Measurements from ENCODE around the gene TPP1.

Gene TPP1

DNA sequence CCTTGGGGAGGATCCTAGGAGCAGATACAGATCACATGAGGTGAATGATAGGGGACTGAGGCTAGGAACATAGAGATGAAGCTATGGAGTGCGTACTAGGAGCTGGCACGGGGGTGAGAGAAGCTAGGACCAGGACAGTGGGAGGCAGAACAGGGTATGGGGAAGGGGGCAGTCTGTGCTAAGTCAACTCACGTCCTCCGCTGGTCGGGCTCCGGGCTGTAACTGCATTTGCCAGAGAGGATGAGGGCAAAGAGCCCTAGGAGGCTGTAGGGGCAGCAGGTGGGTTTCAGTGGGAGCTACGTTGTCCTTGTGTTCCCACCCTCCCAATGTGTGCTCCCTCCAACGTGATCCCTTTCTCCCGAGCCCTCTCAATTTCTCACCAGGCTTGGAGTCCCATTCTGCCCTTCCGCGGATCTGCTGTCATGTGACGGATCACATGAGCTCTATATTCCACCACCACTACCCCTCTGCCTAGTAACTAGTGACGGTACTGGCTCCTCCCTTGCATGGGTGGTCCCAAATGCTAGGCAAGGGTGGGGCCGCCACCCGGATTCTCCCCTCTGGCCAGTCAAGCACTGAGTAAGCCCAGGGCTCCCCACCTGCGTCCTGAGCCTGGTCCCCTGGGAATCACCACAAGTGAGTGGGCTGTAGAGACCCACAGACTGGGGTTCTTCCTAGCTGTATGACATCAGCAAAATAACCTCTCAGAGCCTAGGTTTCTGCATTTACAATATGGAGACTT, at the start of gene TPP1:
Gene TPP1, minus strand, starts transcription at position 419 of the 742 bp plus-strand sequence. Its CDS starts 22 bp downstream, at position 397.
- DNase-seq: peak; percentile 95

DNA sequence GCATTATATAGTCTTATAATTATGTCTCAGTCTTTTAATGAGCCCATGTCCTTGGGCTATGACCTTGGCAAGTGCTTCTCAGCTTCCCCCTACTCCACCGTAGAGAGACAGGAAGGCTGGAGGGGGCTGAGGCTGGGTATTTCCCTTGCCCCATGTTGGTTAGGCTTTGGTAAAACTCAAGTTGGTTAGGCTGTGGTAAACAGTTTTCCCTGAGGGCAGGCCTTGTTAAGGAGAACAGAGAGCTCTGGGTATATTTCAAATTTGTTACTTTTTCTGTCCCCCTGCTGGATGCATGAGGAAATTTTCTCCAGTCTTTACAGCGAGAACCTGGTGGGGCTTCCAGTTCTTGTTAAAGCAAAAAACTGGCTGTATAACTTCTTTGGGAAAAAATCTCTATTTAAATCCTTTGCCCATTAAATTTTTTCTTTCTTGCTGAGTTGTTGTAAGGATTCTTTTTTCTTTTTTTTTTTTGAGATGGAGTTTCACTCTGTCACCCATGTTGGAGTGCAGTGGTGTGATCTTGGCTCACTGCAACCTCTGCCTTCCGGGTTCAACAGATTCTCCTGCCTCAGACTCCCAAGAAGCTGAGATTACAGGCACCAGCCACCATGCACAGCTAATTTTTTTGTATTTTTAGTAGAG, 48.6 kb upstream of the TPP1 start:
- DNase-seq: peak; percentile 60

DNA sequence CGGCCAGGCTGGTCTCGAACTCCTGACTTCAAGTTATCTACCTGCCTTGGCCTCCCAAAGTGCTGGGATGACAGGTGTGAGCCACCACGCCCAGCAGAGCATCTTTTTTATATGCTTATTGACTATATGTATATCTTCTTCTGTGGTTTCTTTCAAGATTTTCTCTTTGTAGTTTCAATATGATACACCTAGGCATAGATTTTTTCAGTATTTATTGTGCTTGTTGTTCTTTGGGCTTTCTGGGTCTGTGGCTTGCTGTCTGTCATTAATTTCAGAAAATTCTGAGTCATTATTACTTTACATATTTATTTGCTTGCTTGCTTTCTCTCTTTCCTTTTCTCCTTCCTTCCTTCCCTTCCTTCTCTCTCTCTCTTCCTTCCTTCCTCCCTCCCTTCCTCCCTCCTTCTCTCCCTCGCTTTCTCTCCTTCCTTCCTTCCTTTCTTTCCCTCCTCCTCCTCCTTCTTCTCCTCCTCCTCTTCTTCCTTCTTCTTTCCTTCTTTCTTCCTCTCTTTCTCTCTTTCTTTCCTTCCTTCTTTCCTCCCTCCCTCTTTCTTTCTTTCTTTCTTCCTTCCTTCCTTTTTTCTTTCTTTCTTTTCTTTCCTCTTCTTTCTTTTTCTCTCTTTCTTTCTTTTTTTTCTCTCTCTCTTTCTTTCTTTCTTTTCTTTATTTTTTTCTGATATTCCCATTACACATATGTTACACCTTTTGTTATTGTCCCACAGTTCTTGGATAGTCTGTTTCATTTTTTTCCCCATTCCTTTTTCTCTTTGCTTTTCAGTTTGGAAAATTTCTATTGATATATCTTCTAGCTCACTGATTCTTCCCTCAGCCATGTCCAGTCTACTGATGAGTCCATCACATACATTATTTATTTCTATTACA, 47.3 kb upstream of the TPP1 start:
- DNase-seq: no peak

DNA sequence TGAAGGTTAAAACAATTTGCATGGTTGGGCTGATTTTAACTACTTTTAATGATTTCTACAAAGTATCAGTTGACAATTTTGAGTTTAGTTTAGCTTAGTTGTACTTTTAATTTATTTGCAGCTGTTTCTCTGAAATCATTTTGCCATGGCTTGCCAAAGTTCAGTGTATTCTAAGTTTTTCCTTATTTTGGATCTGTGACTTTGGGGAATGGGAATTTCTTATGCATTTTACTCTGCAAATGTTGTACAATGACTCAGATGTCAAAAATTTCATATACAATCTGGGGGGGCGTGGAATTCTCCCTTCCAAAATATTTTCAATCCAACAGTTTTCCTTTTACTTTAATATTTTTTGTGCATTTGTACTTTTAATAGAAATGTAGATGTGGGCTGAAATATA, 45.3 kb upstream of the TPP1 start:
- DNase-seq: no peak

DNA sequence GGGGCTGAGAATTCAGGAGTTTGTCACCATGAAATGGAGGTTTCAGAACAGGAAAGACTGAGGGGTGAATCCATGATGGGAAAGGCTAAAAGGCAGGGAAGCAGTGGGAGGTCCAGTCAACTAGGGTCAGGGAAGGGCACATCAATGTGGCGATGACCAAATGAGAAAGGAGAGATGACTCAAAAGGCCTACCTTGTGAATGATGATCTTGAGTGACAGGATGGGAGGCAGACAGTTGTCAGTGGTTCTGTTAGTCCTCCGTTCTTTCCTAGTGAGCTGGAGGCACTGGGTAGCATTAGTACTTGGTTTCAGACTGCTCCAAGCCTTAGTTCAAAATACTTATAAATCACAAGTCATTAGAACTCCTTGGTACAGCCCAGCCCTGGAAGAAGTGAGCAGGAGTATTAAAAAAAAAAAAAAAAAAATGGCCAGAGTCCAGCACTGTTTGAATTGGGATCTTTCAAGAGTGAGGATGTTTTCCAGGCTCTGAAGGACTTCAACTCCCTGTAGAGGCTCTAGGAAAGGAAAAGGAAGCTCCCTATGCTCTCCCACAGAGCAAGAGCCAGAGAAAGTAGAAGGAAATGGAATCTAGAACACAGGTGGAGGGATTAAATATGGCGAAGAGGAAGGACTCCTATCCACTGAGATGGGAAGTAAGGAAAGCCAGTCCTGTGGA, 44.7 kb upstream of the TPP1 start:
- peak; percentile 11 for DNase-seq

DNA sequence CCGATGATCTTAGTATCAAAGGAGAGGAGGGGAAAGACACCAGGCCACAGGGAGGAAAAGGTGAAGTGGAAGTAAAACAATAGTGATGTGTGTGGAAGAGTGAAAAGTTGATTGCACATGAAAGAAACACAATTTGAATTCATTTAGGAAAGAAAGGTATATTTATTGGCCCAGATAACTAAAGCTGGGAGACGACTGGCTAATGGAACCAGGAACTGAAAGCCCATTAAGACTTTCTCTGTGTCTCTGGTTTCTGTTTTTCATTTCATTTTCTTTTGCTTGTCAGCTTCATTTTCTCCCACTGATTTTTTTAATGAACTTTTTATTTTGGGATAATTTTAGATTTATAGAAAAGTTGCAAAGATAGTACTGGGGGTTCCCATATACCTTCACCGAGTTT, 41.5 kb upstream of the TPP1 start:
- DNase-seq: no peak

DNA sequence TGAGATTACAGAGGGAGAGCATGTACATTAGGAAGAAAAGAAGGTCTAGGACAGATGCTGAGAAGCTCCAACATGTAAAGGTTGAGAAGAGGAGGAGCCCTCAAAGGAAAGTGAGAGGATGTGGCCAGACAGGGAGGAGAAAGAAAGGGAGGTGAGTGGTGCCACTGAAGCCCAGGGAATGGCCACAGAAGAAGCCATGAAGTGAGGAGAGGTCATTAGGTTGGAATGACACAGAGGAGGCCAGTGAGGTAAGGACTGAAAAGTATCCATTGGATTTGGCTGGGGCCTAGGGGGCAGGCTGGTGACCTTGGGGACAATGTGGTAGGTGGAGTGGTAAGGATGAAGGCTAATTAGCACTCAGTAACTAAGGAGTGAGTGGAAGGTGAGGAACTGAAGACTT, 39.4 kb upstream of the TPP1 start:
- no peak for DNase-seq

DNA sequence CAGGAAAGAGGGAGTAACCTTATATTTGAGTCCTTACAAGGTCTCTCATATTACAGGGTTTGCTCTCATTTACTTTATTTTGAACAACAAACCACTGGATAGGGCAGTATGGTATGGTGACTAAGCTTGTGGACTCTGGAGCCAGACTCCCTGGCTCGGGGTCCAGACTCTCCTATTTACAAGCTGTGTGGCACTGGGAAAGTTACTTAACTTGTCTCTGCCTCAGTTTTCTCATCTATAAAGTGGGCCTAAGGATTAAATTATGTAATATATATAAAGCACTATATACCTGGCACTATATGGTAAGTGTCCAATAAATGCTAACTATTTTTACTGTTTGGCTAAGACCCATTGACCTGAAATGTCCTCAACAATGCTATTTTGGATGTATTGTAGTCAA, 38.1 kb upstream of the TPP1 start:
- DNase-seq: no peak

DNA sequence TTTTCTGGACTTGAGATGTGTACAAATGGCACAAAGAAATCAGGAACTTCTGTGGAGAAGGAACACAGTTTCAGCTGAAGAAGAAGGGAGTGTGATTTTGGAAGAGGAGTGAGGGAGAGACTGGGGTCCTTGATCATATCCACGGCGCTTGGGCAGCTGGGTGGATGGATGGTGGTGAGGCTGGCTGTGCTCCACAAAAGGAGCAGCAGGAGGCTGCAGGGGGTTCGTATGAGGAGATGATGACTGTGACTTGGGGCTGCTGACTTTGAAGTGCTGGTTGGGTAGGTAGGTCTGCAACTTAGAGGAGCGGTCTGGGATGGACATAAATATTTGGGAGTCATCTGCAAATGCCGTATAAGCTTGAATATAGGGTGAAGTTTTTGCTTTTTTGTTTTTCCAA, 37.7 kb upstream of the TPP1 start:
- DNase-seq: no peak

DNA sequence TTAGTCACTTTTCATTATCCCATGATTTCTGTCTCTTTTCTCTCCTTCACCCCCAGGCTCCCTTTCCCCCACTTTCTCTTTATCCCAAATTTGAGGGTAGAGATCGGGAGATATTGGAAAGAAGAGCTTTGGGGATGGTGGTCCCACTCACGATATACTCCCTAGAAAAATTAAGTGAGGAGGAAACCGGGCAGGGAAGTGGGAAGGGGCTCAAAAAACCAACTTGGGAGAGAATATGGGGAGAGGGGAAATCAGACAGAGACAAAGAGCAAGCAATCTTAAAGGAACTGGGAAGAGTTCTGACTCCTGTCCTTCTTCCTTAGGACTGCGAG, 37.3 kb upstream of the TPP1 start:
- no peak for DNase-seq

DNA sequence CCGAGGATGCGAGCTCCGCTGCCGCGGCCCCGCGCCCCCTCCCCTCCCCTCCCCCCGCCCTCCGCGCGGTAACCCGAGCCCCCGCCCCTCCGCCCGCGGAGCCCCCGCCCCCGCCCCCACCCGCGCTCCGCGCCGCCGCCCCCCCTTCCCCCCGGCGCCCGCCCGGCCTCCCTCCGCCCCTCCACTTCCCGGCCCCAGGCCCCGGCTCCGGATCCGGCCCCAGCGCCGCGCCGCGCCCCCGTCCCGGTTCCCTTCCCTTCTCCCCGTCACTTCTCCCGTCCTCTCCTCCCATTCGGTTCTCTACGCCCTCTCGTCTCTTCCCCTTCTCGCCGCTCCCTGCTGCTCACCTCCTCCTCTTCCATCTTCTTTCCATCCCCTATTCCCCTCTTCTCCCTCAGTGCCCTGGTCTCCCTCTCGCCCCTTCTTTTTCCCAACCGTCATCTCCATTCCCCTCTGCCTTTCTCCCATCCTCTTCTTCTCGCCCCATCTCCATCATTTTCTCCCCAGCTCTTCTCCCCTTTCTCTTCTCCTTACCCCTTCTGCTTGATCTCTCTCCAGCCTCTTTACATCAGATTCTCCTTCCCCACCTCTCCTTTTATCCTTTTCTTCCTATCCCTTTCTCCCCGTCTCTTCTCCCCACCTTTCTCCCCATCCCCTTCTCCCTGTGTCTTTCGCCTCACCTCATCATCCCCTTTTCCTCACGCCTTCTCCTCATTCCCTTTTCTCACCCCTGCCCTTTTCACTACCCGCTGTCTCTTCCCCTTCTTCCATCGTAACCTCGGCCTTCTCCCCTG, 36.8 kb upstream of the TPP1 start, which contains the start of gene DCHS1:
Gene DCHS1, minus strand, starts transcription at position 20 of the 794 bp plus-strand sequence. CDS start 14,196 bp downstream, outside the sequence.
- peak; percentile 32 for DNase-seq

DNA sequence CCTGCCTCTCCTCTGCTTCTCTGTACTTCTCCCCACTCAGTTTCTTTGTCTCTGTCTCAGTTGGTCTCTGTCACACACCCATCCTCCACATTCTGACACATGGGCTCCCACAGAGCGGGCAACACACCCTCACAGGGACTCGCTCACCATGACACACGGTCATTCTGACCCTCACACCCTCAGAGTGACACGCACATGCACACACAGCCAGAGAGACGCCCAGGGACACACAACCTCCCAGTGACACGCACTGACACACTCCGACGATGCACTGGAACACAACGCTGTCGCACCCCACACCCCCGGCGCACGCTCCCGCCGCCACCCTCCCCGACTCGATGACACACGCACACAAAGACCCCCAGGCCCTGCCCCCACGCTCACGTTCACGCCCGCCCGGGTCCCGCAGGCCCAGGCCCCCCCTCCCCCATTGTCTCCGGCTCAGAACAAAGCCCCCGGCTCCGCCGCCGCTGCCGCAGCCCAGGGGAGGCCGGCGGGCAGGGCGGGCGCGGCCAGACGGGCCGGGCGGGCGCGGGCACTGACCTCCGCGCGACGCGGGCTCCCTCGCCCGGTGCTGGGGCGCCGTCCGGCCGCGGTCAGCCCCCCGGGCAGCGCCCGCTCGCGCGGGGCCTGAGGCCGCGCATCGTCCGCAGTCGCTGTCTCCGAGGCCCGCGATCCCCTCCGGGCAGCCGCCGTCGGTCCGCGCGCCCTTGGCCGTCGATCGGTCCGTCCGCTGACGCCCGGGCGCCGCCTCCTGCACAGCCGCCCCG, 36.0 kb upstream of the TPP1 start:
- DNase-seq: peak; percentile 37

DNA sequence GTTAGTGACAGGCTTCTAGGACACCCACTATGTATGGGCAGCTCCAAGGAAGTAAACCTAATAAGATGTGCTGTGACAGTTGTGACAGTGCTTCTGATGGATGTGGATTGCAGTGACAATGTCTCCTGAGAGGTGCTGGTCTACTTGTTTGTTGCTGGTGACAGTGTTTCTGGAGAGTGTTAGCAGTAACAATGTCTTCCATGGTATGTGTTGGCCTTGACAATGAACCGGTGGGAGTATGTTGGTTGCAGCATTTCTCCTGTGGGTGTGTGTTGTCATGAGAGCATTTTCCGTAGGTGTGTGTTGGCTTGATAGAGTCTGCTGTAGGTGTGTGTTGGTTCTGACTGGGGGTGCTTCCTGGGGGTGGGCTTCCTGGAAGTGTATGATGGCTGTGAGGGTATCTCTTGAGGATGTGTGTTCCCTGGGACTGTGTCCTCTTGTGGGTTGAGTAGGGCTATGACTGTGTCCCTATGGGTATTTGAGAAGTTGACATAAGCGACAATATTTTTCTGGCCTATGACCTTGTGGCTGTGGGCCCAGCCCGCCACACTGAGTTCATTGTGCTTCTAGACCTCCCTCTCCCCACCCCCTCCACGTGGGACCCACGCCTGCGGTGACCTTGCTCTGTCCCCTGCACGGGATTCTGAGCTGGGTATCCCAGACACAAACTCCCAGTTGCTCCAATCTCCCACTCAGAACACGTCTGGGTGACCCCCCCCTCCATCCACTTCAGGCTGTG, 35.2 kb upstream of the TPP1 start:
- DNase-seq: no peak

DNA sequence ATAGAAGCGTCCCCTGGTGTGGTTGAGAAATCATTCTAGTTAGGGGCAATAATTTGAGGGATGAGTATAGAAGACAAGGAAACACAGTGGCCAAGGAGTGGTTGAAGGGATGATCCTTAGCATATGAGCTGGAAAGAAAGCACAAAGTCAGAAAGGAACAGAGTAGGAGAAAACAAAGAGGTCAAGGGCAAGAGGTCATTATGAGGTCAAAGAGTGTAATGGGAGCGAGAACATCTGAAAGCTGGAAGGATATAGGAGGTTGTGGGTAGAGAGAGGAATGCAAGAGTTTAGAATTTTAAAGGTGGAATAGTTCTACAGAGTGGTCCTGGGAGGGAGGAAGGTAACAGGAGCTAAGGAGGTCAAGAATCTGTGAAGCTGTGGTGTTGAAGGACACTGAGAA, 34.4 kb upstream of the TPP1 start:
- no peak for DNase-seq

DNA sequence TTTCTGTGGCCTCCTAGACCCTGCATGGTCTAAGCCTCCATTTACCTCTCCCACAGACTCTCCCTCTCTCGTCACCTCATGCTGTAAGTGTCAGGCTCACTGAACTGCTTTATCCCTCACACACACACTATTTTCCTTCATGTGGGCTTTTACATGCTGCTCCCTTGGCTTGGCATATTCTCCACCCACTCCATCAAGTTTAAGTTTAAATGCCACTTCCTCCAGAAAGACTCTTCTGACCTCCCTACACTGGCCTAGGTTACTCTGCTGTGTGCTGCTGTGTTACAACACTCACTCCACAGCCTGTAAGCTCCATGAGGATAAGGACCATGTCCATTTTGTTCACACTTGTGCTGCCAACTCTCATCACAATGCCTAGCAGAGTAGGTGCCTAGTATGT, 33.9 kb upstream of the TPP1 start:
- no peak for DNase-seq

DNA sequence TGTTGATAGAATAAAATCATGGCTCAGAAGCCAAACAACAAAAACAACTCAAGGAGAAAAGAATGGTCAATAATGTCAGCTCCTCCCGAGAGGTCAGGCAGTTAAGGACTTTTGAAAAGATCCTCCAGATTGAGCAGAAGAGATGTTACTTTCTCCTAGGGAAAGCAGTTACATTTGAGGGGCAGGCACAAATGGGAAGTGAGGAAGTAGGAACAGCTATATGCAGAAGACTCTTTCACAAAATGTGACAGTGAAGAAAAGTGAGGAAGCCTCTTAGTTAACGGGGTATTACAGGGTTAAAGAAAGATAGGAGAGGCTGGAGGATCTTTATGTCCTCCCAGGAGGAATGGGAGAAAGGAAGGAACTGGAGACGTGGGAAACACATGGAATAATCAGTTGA, 33.0 kb upstream of the TPP1 start:
- no peak for DNase-seq

DNA sequence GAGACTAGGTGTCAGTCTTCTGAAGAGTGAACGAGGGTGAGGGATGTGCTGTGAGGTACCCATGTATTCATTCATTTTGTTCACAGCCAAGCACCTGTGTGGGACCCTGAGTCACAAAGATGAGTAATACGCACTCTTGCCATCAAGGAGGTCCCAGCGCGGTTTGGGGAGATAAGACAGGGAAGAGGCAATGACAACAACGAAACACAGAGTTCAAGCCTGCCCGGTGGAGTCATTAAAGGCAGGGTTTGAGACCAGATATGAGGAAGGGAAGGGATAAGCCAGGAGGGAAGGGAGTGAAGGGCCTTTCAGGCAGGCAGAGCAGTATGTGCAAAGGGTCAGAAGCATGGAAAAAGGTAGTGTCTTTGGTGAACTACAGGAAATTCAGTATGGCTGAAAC, 31.8 kb upstream of the TPP1 start:
- DNase-seq: no peak

DNA sequence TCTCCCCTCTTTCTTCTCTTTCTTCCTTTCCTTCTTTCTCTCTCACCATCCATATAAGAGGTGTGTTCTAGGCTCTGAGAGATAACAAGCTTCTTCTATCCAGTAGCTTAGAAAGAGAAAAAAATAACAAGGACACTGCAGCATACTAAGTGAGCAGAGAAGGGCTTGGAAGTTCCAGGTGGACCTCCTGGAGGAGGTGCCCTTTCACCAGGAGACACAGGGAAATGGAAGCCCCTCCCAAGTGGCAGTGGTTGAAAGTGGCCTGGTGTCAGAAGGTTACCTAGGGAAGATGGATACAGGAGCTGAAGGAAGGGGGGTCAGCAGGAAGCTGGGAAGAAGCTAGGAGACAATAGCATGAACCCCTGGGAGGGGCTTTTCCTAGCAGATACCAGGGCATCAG, 30.9 kb upstream of the TPP1 start:
- no peak for DNase-seq

DNA sequence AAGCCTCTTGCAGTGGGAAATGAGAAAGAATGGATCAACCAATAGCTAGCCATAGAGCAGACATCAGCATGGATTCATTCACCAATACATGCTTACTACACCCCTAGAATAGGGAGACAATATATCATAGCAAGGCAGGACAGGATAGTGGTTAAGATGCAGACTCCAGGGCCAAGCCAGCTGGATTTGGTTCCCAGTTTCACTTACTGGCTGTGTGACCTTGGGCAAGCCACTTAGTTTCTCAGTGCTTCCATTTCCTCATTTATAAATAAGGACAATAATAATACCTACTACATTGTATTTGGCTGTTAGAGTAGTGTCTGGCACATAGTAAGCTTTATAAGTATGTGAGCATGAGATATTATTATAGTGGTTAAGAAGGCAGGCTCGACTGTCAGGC, 29.3 kb upstream of the TPP1 start:
- no peak for DNase-seq

DNA sequence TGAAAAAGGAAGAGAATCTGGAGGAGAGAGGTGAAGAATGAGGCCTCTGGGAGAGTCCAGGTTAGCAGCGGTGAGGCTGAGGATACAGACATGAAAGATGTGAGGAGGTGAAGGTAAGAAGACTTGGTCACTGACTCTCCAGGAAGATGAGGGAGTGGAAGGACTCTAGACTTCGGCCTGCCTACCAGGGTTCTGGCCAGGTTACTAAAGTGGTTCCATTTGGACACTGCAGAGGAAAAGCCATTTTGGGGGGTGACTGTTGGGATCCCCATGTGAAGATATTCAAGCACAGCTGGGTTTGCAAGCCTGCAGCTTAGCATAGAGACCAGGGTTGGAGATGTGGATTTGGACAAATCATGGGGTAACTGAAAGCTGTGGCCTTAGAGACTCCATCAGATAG, 28.6 kb upstream of the TPP1 start:
- DNase-seq: no peak
